IMR-90 (cell line): ENCODE measurements around the gene SLC4A2.

Experiments
- CEBPB ChIP-seq: IDR thresholded peaks from 2 replicates; pipeline ENCODE4 v1.6.1; 2012; ENCODE audit warnings: low read depth, low read length, improper control_type of control experiment
- CTCF ChIP-seq: conservative IDR thresholded peaks from 2 replicates; pipeline ENCODE4 v1.5.1; 2012; ENCODE audit warnings: mild to moderate bottlenecking, low read depth, low read length, improper control_type of control experiment
- MAFK ChIP-seq: IDR thresholded peaks from 2 replicates; pipeline ENCODE4 v1.6.1; 2012; ENCODE audit warnings: low read depth, low read length, improper control_type of control experiment
- POLR2A ChIP-seq: IDR thresholded peaks from 2 replicates; pipeline ENCODE4 v1.6.1; 2012; ENCODE audit warnings: mild to moderate bottlenecking, low read depth, low read length
- RAD21 ChIP-seq: IDR thresholded peaks from 2 replicates; pipeline ENCODE4 v1.6.1; 2012; ENCODE audit warnings: low read length, improper control_type of control experiment
- SMC3 ChIP-seq: fragments of 150-350 bp; IDR thresholded peaks from 2 replicates; pipeline ENCODE4 v1.6.1; 2016; ENCODE audit warnings: low read depth, mild to moderate bottlenecking, antibody characterized with exemption, low read length, moderate library complexity

- TF ChIP-seq CTCF (no peak), CEBPB (no peak), POLR2A (no peak), MAFK (no peak), SMC3 (no peak), RAD21 (no peak)
Observed at GRCh38 chr7:151115836-151116418, 56.5 kb downstream of the SLC4A2 start.
